ENCODE data around the gene MSTN. TPM values are rescaled to one million over a fixed set of nuclear protein-coding genes. Genes with fewer than 3 reads are reported as not detected.

MSTN gene
- not detected in 2 replicates for total RNA-seq

DNA sequence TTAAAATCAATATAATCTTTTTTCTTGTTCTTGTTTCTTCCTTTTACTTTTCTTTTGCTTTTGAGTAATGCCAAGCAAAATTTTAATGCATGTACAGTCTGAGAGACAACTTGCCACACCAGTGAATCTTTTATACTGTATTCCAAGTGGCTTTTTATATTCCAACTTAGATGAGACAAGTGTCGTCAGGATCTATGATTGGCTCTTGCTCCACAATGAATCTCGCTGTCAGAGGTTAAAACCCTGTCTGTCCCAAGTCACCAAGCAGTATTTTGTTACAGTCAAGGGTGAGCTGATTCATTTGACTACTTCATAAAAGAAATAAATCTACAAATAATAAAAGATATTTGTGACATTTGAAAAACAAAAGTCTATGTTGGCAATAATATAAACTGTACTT is at the start of gene MSTN:
Gene MSTN (minus strand): TSS at position 129 of the 400 bp plus-strand sequence. CDS start 133 bp downstream, outside the sequence.

